SU-DHL-6 (cell line): Measurements from ENCODE around the gene UBE2E1.

Source experiments
- CTCF ChIP-seq: fragments of 200-600 bp; sonication (generic); IDR thresholded peaks from one replicate; pipeline ENCODE4 v1.5.1; 2017; ENCODE audit warnings: antibody characterized with exemption, mild to moderate bottlenecking, low read length, moderate library complexity; ENCODE audit not compliant: insufficient read depth, poor library complexity, severe bottlenecking
- EZH2phosphoT487 ChIP-seq: fragments of 200-600 bp; sonication (generic), shearing (Covaris generic); conservative IDR thresholded peaks from 2 replicates; pipeline ENCODE4 v1.6.1; 2018; ENCODE audit warnings: mild to moderate bottlenecking, antibody characterized with exemption, low read length, moderate library complexity, mixed read lengths

- TF ChIP-seq CTCF, result no peak
- no peak for TF ChIP-seq EZH2phosphoT487
Measured at GRCh38 chr3:23809840-23810342, 4.1 kb downstream of the UBE2E1 start.
